ENCODE data around the gene EFNA5.
"Not testable (repeated sequence)": the region's sequence is repeated elsewhere in the genome, so short reads cannot be mapped to it uniquely, and the experiment has no call there.

The EFNA5 gene

GRCh38 chr5:107494129-107494528 is 176.6 kb downstream of the EFNA5 start:
- ATAC-seq (replicated peaks); H3K27ac Mint-ChIP-seq; H3K4me3 Mint-ChIP-seq; H3K36me3 Mint-ChIP-seq (ENCODE audit: insufficient read depth); DNase-seq; H3K27me3 Mint-ChIP-seq; H3K4me1 Mint-ChIP-seq (ENCODE audit: low read depth in 2 of 2); H3K9me3 Mint-ChIP-seq: not testable (repeated sequence)

GRCh38 chr5:107487056-107487542 is 183.6 kb downstream of the EFNA5 start:
- Mint-ChIP-seq H3K4me3 (peak overlapping the region in 1 of 2 donors; percentile 34), H3K9me3 (peaks cover 4 to 8% of the 10 kb centered on the region in 2 donors), H3K27me3 (no peaks in the 10 kb centered on the region), H3K36me3 (ENCODE audit: insufficient read depth) (peaks cover 7% of the 10 kb centered on the region), H3K27ac (peak overlapping the region in 1 of 2 donors; percentile 93), H3K4me1 (ENCODE audit: low read depth in 2 of 2) (peaks cover 18 to 34% of the 10 kb centered on the region in 2 donors)
- ATAC-seq (replicated peaks) (no peak), DNase-seq (no peak)

GRCh38 chr5:107486489-107486888 is 184.2 kb downstream of the EFNA5 start:
- ATAC-seq (replicated peaks), result peak; percentile 99
- Mint-ChIP-seq H3K4me3 (no peak overlapping the region), H3K4me1 (ENCODE audit: low read depth in 2 of 2) (peaks cover 18 to 34% of the 10 kb centered on the region in 2 donors), H3K27me3 (no peaks in the 10 kb centered on the region), H3K36me3 (ENCODE audit: insufficient read depth) (peaks cover 7% of the 10 kb centered on the region), H3K9me3 (peaks cover 4 to 8% of the 10 kb centered on the region in 2 donors), H3K27ac (peak overlapping the region; percentile 86 to 93)
- DNase-seq, result peak in 2 of 3 experiments; percentile 32 to 46

- peaks cover 4 to 8% of the 10 kb centered on the region in 2 donors for H3K9me3 Mint-ChIP-seq
- H3K36me3 Mint-ChIP-seq (ENCODE audit: insufficient read depth), result peaks cover 7% of the 10 kb centered on the region
- H3K4me1 Mint-ChIP-seq (ENCODE audit: low read depth in 2 of 2), result peaks cover 18 to 43% of the 10 kb centered on the region in 2 donors
- no peak for ATAC-seq (replicated peaks)
- H3K27ac Mint-ChIP-seq, result peak overlapping the region; percentile 86 to 93
- no peaks in the 10 kb centered on the region for H3K27me3 Mint-ChIP-seq
- DNase-seq, result no peak
- peak overlapping the region in 1 of 2 donors; percentile 17 for H3K4me3 Mint-ChIP-seq
These were observed 185.6 kb downstream of the EFNA5 start for GRCh38 chr5:107485184-107485583.

- DNase-seq, result no peak
- peaks cover 18 to 43% of the 10 kb centered on the region in 2 donors for H3K4me1 Mint-ChIP-seq (ENCODE audit: low read depth in 2 of 2)
- H3K4me3 Mint-ChIP-seq, result peak overlapping the region; percentile 1 to 21
- no peak for ATAC-seq (replicated peaks)
- peaks cover 7% of the 10 kb centered on the region for H3K36me3 Mint-ChIP-seq (ENCODE audit: insufficient read depth)
- no peaks in the 10 kb centered on the region for H3K27me3 Mint-ChIP-seq
- H3K27ac Mint-ChIP-seq, result peak overlapping the region in 1 of 2 donors; percentile 93
- H3K9me3 Mint-ChIP-seq, result peaks cover 4 to 8% of the 10 kb centered on the region in 2 donors
These were observed 186.5 kb downstream of the EFNA5 start for GRCh38 chr5:107484281-107484680.

- H3K36me3 Mint-ChIP-seq (ENCODE audit: insufficient read depth), result peaks cover 7% of the 10 kb centered on the region
These were observed 187.3 kb downstream of the EFNA5 start for GRCh38 chr5:107483231-107484024.

GRCh38 chr5:107478068-107478641 is 192.6 kb downstream of the EFNA5 start:
- no peak for ATAC-seq (replicated peaks)
- peak overlapping the region; percentile 93 to 99 for H3K27ac Mint-ChIP-seq
- peaks cover 16 to 57% of the 10 kb centered on the region in 2 donors for H3K4me1 Mint-ChIP-seq (ENCODE audit: low read depth in 2 of 2)
- H3K27me3 Mint-ChIP-seq, result no peaks in the 10 kb centered on the region
- peaks cover 18% of the 10 kb centered on the region for H3K36me3 Mint-ChIP-seq (ENCODE audit: insufficient read depth)
- H3K9me3 Mint-ChIP-seq, result no peaks in the 10 kb centered on the region
- no peak overlapping the region for H3K4me3 Mint-ChIP-seq
- no peak for DNase-seq

More at GRCh38 chr5:107483231-107484024, 187.3 kb downstream of the EFNA5 start:
- H3K27me3 Mint-ChIP-seq, result no peaks in the 10 kb centered on the region
- no peak for DNase-seq
- no peak overlapping the region for H3K4me3 Mint-ChIP-seq
- H3K9me3 Mint-ChIP-seq, result peaks cover 4 to 8% of the 10 kb centered on the region in 2 donors
- H3K27ac Mint-ChIP-seq, result peak overlapping the region in 1 of 2 donors; percentile 41
- no peak for ATAC-seq (replicated peaks)
- H3K4me1 Mint-ChIP-seq (ENCODE audit: low read depth in 2 of 2), result peaks cover 18 to 48% of the 10 kb centered on the region in 2 donors

GRCh38 chr5:107477492-107477891 is 193.2 kb downstream of the EFNA5 start:
- ATAC-seq (replicated peaks) (no peak), DNase-seq (no peak)
- no peaks in the 10 kb centered on the region for H3K27me3 Mint-ChIP-seq
- no peaks in the 10 kb centered on the region for H3K9me3 Mint-ChIP-seq
- peak overlapping the region in 1 of 2 donors; percentile 75 for H3K4me3 Mint-ChIP-seq
- H3K36me3 Mint-ChIP-seq (ENCODE audit: insufficient read depth), result peaks cover 18% of the 10 kb centered on the region
- H3K27ac Mint-ChIP-seq, result peak overlapping the region; percentile 93 to 99
- peaks cover 21 to 64% of the 10 kb centered on the region in 2 donors for H3K4me1 Mint-ChIP-seq (ENCODE audit: low read depth in 2 of 2)

- H3K4me3 Mint-ChIP-seq, result peak overlapping the region; percentile 19 to 75
- H3K9me3 Mint-ChIP-seq, result no peaks in the 10 kb centered on the region
- peak; percentile 77 for ATAC-seq (replicated peaks)
- peak; percentile 47 to 58 (median 49) for DNase-seq
- H3K27me3 Mint-ChIP-seq, result no peaks in the 10 kb centered on the region
- peaks cover 18% of the 10 kb centered on the region for H3K36me3 Mint-ChIP-seq (ENCODE audit: insufficient read depth)
- H3K4me1 Mint-ChIP-seq (ENCODE audit: low read depth in 2 of 2), result peaks cover 22 to 66% of the 10 kb centered on the region in 2 donors
- peak overlapping the region; percentile 93 to 99 for H3K27ac Mint-ChIP-seq
These were observed 194.0 kb downstream of the EFNA5 start for GRCh38 chr5:107476783-107477182.

GRCh38 chr5:107474716-107475489 is 195.8 kb downstream of the EFNA5 start:
- Mint-ChIP-seq H3K27me3 (no peaks in the 10 kb centered on the region), H3K27ac (peak overlapping the region; percentile 93 to 99), H3K4me1 (ENCODE audit: low read depth in 2 of 2) (peaks cover 22 to 62% of the 10 kb centered on the region in 2 donors), H3K9me3 (no peaks in the 10 kb centered on the region), H3K36me3 (ENCODE audit: insufficient read depth) (peaks cover 18% of the 10 kb centered on the region), H3K4me3 (peak overlapping the region; percentile 49 to 75)
- ATAC-seq (replicated peaks) (peak; percentile 56), DNase-seq (peak; percentile 14 to 35 (median 17))

- Mint-ChIP-seq H3K36me3 (ENCODE audit: insufficient read depth) (peaks cover 20% of the 10 kb centered on the region), H3K4me1 (ENCODE audit: low read depth in 2 of 2) (peaks cover 27 to 68% of the 10 kb centered on the region in 2 donors), H3K4me3 (peak overlapping the region in 1 of 2 donors; percentile 75), H3K27me3 (no peaks in the 10 kb centered on the region), H3K27ac (peak overlapping the region; percentile 93 to 99), H3K9me3 (no peaks in the 10 kb centered on the region)
- ATAC-seq (replicated peaks), result no peak
- DNase-seq, result peak in 1 of 3 experiments; percentile 23
These were observed 196.4 kb downstream of the EFNA5 start for GRCh38 chr5:107474361-107474715.

GRCh38 chr5:107472620-107473064 is 198.1 kb downstream of the EFNA5 start:
- Mint-ChIP-seq H3K9me3 (no peaks in the 10 kb centered on the region), H3K4me3 (peak overlapping the region in 1 of 2 donors; percentile 34), H3K27me3 (no peaks in the 10 kb centered on the region), H3K27ac (peak overlapping the region; percentile 93 to 99), H3K4me1 (ENCODE audit: low read depth in 2 of 2) (peaks cover 30 to 69% of the 10 kb centered on the region in 2 donors), H3K36me3 (ENCODE audit: insufficient read depth) (peaks cover 21% of the 10 kb centered on the region)
- DNase-seq (no peak), ATAC-seq (replicated peaks) (no peak)

GRCh38 chr5:107470295-107470582 is 200.5 kb downstream of the EFNA5 start:
- H3K36me3 Mint-ChIP-seq (ENCODE audit: insufficient read depth), result peaks cover 6% of the 10 kb centered on the region
- H3K4me3 Mint-ChIP-seq, result no peak overlapping the region
- H3K4me1 Mint-ChIP-seq (ENCODE audit: low read depth in 2 of 2), result peaks cover 25 to 59% of the 10 kb centered on the region in 2 donors
- peak overlapping the region in 1 of 2 donors; percentile 94 for H3K27ac Mint-ChIP-seq
- H3K27me3 Mint-ChIP-seq, result no peaks in the 10 kb centered on the region
- DNase-seq (no peak), ATAC-seq (replicated peaks) (no peak)
- no peaks in the 10 kb centered on the region for H3K9me3 Mint-ChIP-seq
